Breast epithelium (tissue), 3 donors: Measurements from ENCODE around the gene AKR7A2.

ENCODE experiments used
- CTCF ChIP-seq, 3 donors: fragments of 450-650 bp; IDR thresholded peaks; one replicate each; pipeline ENCODE4 v1.5.1; 2016 to 2017; ENCODE audit warnings: antibody characterized with exemption in 3 of 3, mild to moderate bottlenecking in 3 of 3, moderate library complexity in 3 of 3
- POLR2A ChIP-seq: fragments of 450-650 bp; IDR thresholded peaks from one replicate; pipeline ENCODE4 v1.6.1; 2016; ENCODE audit warnings: antibody characterized with exemption, mild to moderate bottlenecking, moderate library complexity

- no peak for TF ChIP-seq POLR2A
- no peak for TF ChIP-seq CTCF (IDR thresholded peaks at IDR 0.05)
These were observed 9.1 kb upstream of the AKR7A2 start for GRCh38 chr1:19321071-19321470.
